ENCODE data around the gene CDKN1A.

DNA sequence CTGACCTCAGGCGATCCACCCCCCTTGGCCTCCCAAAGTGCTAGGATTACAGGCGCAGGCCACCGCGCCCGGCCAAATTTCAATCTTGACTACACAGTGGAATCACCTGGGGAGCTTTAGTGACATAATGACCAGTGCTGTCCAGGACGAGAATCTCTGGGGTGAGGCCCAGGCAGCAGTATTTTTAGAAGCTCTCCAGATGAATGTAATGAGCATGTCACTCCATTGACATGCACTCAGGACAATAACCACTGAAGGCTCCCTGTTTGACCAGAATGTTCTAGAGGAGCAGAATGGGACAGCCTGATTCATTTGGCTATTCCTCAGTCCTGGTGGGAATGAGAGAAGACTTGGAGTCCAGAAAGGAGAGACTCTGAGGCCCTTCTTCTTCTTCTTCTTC is 45.1 kb upstream of the CDKN1A start:
- TF ChIP-seq POLR2A (IDR thresholded peaks at IDR 0.05; ENCODE audit: low read depth, low read length) (no peak), PAX5 (IDR thresholded peaks at IDR 0.05; ENCODE audit: insufficient read depth, low read length, severe bottlenecking) (no peak), TAF1 (IDR thresholded peaks at IDR 0.05; ENCODE audit: low read depth, low read length) (no peak), POLR2AphosphoS5 (IDR thresholded peaks at IDR 0.05; ENCODE audit: low read depth, low read length) (no peak)
